ENCODE results near the gene UBALD1. TPM values are rescaled to one million over a fixed set of nuclear protein-coding genes. Genes with fewer than 3 reads are reported as not detected.

Gene UBALD1
- total RNA-seq: 7.0 and 11.3 TPM in 2 replicates

DNA sequence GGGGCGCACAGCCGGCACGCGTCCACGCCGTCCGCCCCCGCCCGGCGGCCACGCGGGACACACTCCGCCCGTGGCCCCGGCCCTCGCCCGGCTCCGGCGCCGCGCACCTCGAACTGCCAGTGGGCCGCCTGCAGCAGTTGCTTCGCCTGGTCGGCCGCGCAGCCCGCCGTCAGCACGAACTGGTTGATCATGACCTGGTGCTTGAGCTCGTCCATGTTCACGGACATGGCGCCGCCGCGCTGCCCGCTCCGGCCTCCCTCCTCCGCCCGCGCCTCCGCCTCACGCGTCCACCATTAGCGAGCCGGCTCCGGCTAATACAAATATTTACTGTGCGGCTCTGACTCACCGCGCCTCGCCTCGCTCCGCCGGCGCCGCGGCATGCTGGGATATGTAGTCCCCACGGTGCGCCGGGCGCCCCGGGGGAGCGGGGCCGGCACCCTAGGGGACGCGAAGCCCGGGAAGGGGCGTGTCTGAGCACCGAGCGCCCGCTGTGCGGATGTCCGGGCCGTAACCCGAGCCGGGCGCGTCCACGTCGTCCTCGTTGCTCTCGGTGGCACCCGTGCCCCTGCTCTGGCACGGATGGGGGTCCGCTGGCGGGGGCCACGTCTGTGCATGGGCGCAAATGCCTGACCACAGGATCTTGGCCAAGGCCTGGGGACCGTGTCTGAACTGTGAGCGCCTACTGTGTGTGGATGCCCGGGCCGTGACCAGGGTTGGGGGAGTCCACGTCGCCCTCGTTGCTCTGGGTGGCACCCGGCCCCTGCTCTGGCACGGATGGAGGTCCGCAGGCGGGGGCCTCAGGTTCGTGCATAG lies at the start of gene UBALD1:
Gene UBALD1 (minus strand): TSS at position 318 of the 813 bp plus-strand sequence. CDS start 91 bp downstream, at position 227.

DNA sequence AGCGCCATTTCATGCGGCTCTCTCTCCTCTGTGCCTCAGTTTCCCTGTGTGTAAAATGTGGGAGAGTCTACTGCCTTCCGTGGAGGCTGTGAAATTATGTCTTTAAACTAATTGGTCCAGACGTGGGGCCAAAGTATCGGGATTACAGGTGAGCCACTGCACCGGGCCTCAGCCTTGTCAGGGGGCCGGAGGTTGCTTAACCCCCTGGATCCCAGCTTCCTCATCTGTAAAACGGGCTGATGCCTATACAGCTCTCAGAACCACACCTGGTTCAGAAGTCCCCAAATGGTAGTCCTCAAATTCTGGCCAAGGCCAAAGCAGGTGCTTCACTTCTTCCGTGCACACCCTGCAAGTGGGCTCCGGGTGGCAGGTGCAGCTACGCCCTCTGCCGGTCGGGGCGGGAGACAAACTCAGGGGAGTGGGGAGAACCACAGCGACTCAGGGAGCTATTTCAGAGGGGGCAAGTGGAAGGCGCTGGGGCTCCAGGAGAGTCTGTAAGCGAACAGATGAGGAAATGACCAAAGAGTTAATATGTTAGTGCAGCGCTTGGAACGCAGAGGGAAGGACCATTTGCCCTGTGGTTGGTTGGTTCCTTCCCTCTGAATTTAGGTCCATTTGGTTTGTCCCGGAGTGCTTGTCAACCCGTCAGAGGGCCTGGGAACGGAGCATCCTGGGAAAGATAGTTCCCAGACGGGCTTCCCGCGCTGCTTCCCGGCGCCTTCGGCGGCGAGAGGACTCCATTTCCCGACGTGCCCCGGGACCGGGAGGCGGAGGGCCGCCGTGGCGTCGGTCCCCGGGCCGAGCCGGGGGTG lies 9.5 kb upstream of the UBALD1 start, which contains the start of gene MGRN1:
Gene MGRN1 (plus strand): TSS at position 812 of the 812 bp plus-strand sequence. CDS start 135 bp downstream, outside the sequence.

Small RNA genes within 50 kb of the gene (small RNA-seq; reads per million reads assigned to genes)
- not detected for gene RN7SL850P

Other genes starting within 250 kb of the UBALD1 start
- 156 and 170 TPM in 2 replicates for gene VASN, start 243.0 kb downstream of the UBALD1 start, total RNA-seq
- 12.9 and 15.8 TPM in 2 replicates for gene CORO7, start 198.3 kb downstream of the UBALD1 start, total RNA-seq
- 39.3 and 63.3 TPM in 2 replicates for gene DNAJA3, start 189.0 kb downstream of the UBALD1 start, total RNA-seq
- gene NMRAL1, start 140.3 kb downstream of the UBALD1 start, total RNA-seq: 45.0 and 78.3 TPM in 2 replicates
- gene HMOX2, start 138.5 kb downstream of the UBALD1 start, total RNA-seq: 41.5 and 46.9 TPM in 2 replicates
- 7.0 and 9.0 TPM in 2 replicates for gene CDIP1, start 76.1 kb downstream of the UBALD1 start, total RNA-seq
- not detected in 2 replicates for gene C16orf96, start 58.5 kb downstream of the UBALD1 start, total RNA-seq
- gene MGRN1, start 9.9 kb upstream of the UBALD1 start, total RNA-seq: 31.6 and 35.6 TPM in 2 replicates
- gene NUDT16L1, start 78.7 kb upstream of the UBALD1 start, total RNA-seq: 19.4 and 23.5 TPM in 2 replicates
- 16.9 and 21.1 TPM in 2 replicates for gene ANKS3, start 119.4 kb upstream of the UBALD1 start, total RNA-seq
- 0.37 and 0.59 TPM in 2 replicates for gene DNAAF8, start 119.6 kb upstream of the UBALD1 start, total RNA-seq
- gene ZNF500, start 152.3 kb upstream of the UBALD1 start, total RNA-seq: 9.6 and 13.1 TPM in 2 replicates
- not detected in 2 replicates for gene SEPTIN12, start 173.5 kb upstream of the UBALD1 start, total RNA-seq
- gene SMIM22, start 180.5 kb upstream of the UBALD1 start, total RNA-seq: not detected in 2 replicates
- gene ROGDI, start 187.7 kb upstream of the UBALD1 start, total RNA-seq: 8.4 and 9.6 TPM in 2 replicates
- 37.5 and 64.1 TPM in 2 replicates for gene GLYR1, start 232.4 kb upstream of the UBALD1 start, total RNA-seq
- 23.1 and 35.4 TPM in 2 replicates for gene UBN1, start 232.6 kb upstream of the UBALD1 start, total RNA-seq

Measured in subcutaneous preadipocyte (primary cell).